Parathyroid adenoma (tissue), 2 donors: Measurements from ENCODE around the gene MASP2.
"Not testable (repeated sequence)": the region's sequence is repeated elsewhere in the genome, so short reads cannot be mapped to it uniquely, and the experiment has no call there.

ENCODE experiments used
- H2AFZ ChIP-seq: fragments of 300-600 bp; sonication (generic); one replicate; pipeline ENCODE4 v1.7.0; 2017; ENCODE audit warnings: antibody characterized with exemption, mild to moderate bottlenecking
- H3K27ac ChIP-seq: fragments of 300-600 bp; sonication (generic); one replicate; pipeline ENCODE4 v1.7.0; 2017
- H3K27me3 ChIP-seq: fragments of 300-600 bp; sonication (generic); one replicate; pipeline ENCODE4 v1.7.0; 2017; ENCODE audit warnings: low read length; ENCODE audit not compliant: control insufficient read depth, insufficient read depth
- H3K36me3 ChIP-seq: fragments of 300-600 bp; sonication (generic); one replicate; pipeline ENCODE4 v1.7.0; 2017; ENCODE audit warnings: low read length; ENCODE audit not compliant: control insufficient read depth, insufficient read depth
- H3K4me1 ChIP-seq: fragments of 300-600 bp; sonication (generic); one replicate; pipeline ENCODE4 v1.7.0; 2017; ENCODE audit warnings: control low read depth
- H3K4me2 ChIP-seq: fragments of 300-600 bp; sonication (generic); one replicate; pipeline ENCODE4 v1.7.0; 2017; ENCODE audit warnings: low read length
- H3K4me3 ChIP-seq: fragments of 300-600 bp; sonication (generic); one replicate; pipeline ENCODE4 v1.7.0; 2017; ENCODE audit warnings: low read depth, low read length
- H3K79me2 ChIP-seq: fragments of 300-600 bp; sonication (generic); one replicate; pipeline ENCODE4 v1.7.0; 2017; ENCODE audit warnings: control low read depth
- H3K9ac ChIP-seq: fragments of 300-600 bp; sonication (generic); one replicate; pipeline ENCODE4 v1.7.0; 2017; ENCODE audit warnings: mild to moderate bottlenecking
- H3K9me3 ChIP-seq: fragments of 300-600 bp; sonication (generic); one replicate; pipeline ENCODE4 v1.7.0; 2017; ENCODE audit warnings: low read length; ENCODE audit not compliant: control insufficient read depth
- CTCF ChIP-seq: fragments of 300-600 bp; sonication (generic); IDR thresholded peaks from one replicate; pipeline ENCODE4 v1.7.0; 2017; ENCODE audit warnings: antibody characterized with exemption, mild to moderate bottlenecking
- donor health status: primary hyperparathyroidism.

The MASP2 gene

GRCh38 chr1:10990828-10991227, 56.2 kb downstream of the MASP2 start:
- H3K27me3 ChIP-seq: no peaks in the 10 kb centered on the region
- no peaks in the 10 kb centered on the region for H3K4me1 ChIP-seq
- no peak overlapping the region for H3K9ac ChIP-seq
- no peaks in the 10 kb centered on the region for H3K36me3 ChIP-seq
- no peak overlapping the region for H3K27ac ChIP-seq
- H2AFZ ChIP-seq: no peak overlapping the region
- no peak for TF ChIP-seq CTCF
- no peak overlapping the region for H3K4me2 ChIP-seq
- H3K79me2 ChIP-seq: no peaks in the 10 kb centered on the region
- H3K4me3 ChIP-seq: no peak overlapping the region
- no peaks in the 10 kb centered on the region for H3K9me3 ChIP-seq

DNA sequence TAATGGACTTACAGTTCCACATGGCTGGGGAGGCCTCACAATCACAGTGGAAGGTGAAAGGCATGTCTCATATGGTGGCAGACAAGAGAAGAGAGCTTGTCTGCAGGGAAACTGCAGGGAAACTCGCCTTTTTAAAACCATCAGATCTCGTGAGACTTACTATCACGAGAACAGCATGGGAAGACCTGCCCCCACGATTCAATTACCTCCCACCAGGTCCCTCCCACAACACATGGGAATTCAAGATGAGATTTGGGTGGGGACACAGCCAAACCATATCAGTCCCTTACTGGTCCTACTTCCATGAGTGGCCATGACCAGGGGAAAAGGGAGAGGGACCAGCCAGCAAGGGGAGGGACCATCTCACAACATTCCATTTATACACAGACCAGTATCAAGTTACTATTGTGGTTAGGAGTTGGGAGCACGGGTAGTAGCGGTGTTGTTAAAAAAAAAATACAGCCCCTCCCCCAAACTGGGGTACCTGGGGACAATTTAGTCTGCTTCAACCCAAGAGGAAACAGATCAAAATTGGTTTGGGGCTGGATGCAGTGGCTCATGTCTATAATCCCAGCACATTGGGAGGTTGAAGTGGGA, 57.0 kb downstream of the MASP2 start:
- H3K36me3 ChIP-seq, H3K27ac ChIP-seq, H3K79me2 ChIP-seq, H2AFZ ChIP-seq, H3K4me2 ChIP-seq, H3K9ac ChIP-seq, H3K9me3 ChIP-seq, H3K4me3 ChIP-seq, H3K4me1 ChIP-seq, H3K27me3 ChIP-seq: not testable (repeated sequence)

- no peak overlapping the region for H3K4me2 ChIP-seq
- H3K79me2 ChIP-seq: no peaks in the 10 kb centered on the region
- H3K27me3 ChIP-seq: no peaks in the 10 kb centered on the region
- no peak overlapping the region for H3K27ac ChIP-seq
- no peak overlapping the region for H3K9ac ChIP-seq
- H3K9me3 ChIP-seq: no peaks in the 10 kb centered on the region
- no peaks in the 10 kb centered on the region for H3K4me1 ChIP-seq
- no peak overlapping the region for H3K4me3 ChIP-seq
- no peak for TF ChIP-seq CTCF
- no peak overlapping the region for H2AFZ ChIP-seq
- H3K36me3 ChIP-seq: no peaks in the 10 kb centered on the region
Measured at GRCh38 chr1:10989095-10989494, 57.9 kb downstream of the MASP2 start.

DNA sequence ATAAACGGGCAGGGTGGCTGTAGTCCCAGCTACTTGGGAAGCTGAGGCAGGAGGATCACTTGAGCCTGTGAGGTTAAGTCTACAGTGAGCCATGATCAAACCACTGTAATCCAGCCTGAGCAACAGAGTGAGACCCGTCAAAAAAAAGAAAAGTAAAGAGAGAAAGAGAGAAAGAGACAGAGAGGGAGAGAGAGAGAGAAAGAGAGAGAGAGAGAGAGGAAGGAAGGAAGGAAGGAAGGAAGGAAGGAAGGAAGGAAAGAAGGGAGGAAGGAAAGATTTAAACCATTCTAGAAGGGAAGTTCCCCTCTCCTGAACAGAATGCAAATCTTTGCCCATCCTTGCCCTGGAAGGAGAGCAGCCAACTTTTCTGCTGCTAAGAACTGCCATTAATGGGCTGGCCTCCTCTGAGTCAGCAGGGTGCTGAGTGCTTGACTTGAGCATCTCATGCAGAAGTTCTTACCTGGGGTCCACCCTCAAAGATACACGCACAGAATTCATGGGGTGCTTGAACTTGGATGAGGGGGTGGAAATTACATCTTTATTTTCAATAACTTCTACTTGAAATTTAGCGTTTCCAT, 59.1 kb downstream of the MASP2 start:
- Histone ChIP-seq H3K4me3 (no peak overlapping the region), H3K4me2 (no peak overlapping the region), H3K27me3 (no peaks in the 10 kb centered on the region), H3K9me3 (no peaks in the 10 kb centered on the region), H3K36me3 (no peaks in the 10 kb centered on the region), H3K4me1 (no peaks in the 10 kb centered on the region), H3K27ac (no peak overlapping the region), H3K79me2 (no peaks in the 10 kb centered on the region), H2AFZ (no peak overlapping the region), H3K9ac (no peak overlapping the region)
- no peak for TF ChIP-seq CTCF

DNA sequence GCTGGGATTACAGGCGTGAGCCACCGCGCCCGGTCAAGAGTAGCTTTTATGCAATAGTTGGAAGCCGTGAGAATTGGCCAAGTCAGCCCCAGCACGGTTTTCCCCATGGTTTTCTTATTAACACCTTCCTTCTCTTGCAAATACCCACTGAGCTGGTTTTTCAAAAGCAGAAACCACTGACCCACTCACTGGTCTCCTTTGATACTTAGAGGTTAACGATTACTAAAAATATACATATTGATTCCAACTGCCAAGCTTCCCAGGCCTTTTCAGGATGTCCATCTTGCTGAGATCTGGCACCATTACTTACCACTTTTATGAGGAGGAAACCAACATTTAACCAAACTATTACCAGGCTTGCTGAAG, 60.5 kb downstream of the MASP2 start:
- Histone ChIP-seq H3K9me3 (no peaks in the 10 kb centered on the region), H3K4me3 (no peak overlapping the region), H3K4me1 (no peaks in the 10 kb centered on the region), H3K79me2 (no peaks in the 10 kb centered on the region), H3K27ac (no peak overlapping the region), H3K27me3 (no peaks in the 10 kb centered on the region), H3K36me3 (no peaks in the 10 kb centered on the region), H3K4me2 (no peak overlapping the region), H2AFZ (no peak overlapping the region), H3K9ac (no peak overlapping the region)
- no peak for TF ChIP-seq CTCF
